ENCODE measurements around the gene SLAMF8. TPM values are rescaled to one million over a fixed set of nuclear protein-coding genes. Genes with fewer than 3 reads are reported as not detected.

Gene SLAMF8
- total and polyA plus RNA-seq, 2 of the 8 experiments (the other 6 are each of a cell fraction or from before 2014, with no cell fraction given), result not detected

DNA sequence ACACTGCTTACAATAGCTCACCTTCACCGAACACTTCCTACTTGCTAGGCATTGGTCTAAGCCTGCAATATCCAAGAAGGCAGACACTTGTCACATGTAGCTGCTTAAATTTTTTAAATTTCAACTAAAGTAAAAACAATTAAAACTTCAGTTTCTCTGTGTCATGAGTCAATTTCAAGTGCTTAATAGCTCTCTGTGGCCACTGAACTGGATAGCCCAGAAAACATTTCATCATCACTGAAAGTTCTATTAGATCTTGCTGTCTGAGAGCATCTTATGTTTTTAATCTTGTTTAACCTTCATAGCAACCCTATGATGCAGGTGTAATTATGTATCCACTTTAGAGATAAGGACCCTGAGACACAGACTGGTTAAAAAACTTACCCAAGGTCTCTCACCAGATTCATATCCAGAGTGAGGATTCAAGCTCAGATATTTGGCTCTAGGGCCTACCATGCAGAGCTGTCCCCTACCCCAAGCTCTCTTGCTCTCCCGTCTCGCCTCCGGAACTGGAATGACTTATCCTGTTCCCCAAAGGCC is 27.2 kb upstream of the SLAMF8 start:
- no peak overlapping the region for H3K4me3 ChIP-seq (ENCODE audit: extremely low read depth in 1 of 4, insufficient read depth in 2 of 4, low read depth in 3 of 4, low read length in 4 of 4)
- no peaks in the 10 kb centered on the region for H3K79me2 ChIP-seq (ENCODE audit: control insufficient read depth in 1 of 2, insufficient read depth in 2 of 2, low read length in 2 of 2)
- peak overlapping the region; percentile 70; the same call in 1 of the 2 replicates for H2AFZ ChIP-seq (ENCODE audit: low read length)
- no peaks in the 10 kb centered on the region for H3K79me1 ChIP-seq (ENCODE audit: low read depth, low read length)
- no peak overlapping the region for H2BK15ac ChIP-seq (ENCODE audit: low read length)
- no peak overlapping the region for H4K5ac ChIP-seq (ENCODE audit: insufficient read length, low read depth, low read length)
- no peaks in the 10 kb centered on the region for H3K27me3 ChIP-seq (replicated peaks in 1 of 4; ENCODE audit: control insufficient read depth in 3 of 4, extremely low read depth in 1 of 4, insufficient read depth in 3 of 4, low read length in 3 of 4)
- H4K20me1 ChIP-seq (replicated peaks in 1 of 2; ENCODE audit: control insufficient read depth in 1 of 2, insufficient read depth in 2 of 2, low read length in 2 of 2), result no peaks in the 10 kb centered on the region
- no peaks in the 10 kb centered on the region for H3K36me3 ChIP-seq (ENCODE audit: control insufficient read depth in 2 of 4, insufficient read depth in 4 of 4, low read length in 3 of 4)
- H3K9me3 ChIP-seq (ENCODE audit: insufficient read depth in 2 of 2, low read depth in 1 of 2, low read length in 1 of 2), result no peaks in the 10 kb centered on the region
- no peak overlapping the region for H2BK20ac ChIP-seq (ENCODE audit: low read length)
- no peak overlapping the region for H3K18ac ChIP-seq (ENCODE audit: extremely low read depth, low read length)
- H3K27ac ChIP-seq (ENCODE audit: low read depth, low read length), result no peak overlapping the region
- CTCF ChIA-PET (ENCODE audit: partially characterized antibody), result interaction anchor here (0.6 to 26.0 kb wide), 53 partner anchors 8 to 666 kb away, joined by 3 to 645 read pairs (median 6); partner anchors contain the start of genes DUSP23, SLAMF8 and VSIG8
- H2AK5ac ChIP-seq (ENCODE audit: low read depth, low read length), result no peak overlapping the region
- H2BK5ac ChIP-seq (ENCODE audit: low read depth, low read length), result no peak overlapping the region
- H3K4me1 ChIP-seq (replicated peaks in 1 of 4; ENCODE audit: control insufficient read depth in 3 of 4, insufficient read depth in 4 of 4, low read length in 3 of 4), result no peaks in the 10 kb centered on the region
- DNase-seq (ENCODE audit: low read depth in 1 of 2, low spot score in 2 of 2) (no peak), FAIRE-seq (no peak)
- WGBS, 2 experiments (ENCODE audit: extremely low coverage in 1 of 2, insufficient coverage in 1 of 2, insufficient read length in 1 of 2, insufficient replicate concordance in 2 of 2, low coverage in 1 of 2, low lambda C conversion rate in 2 of 2, missing lambda C conversion rate in 1 of 2), result 89% methylated on average over 4 of the region's 4 CpGs; no CpG with 5 or more reads in 1 of the 2 experiments
- no peak overlapping the region for H3K23ac ChIP-seq (ENCODE audit: insufficient read length)
- H3K56ac ChIP-seq (replicated peaks; ENCODE audit: insufficient read length, low read depth, low read length), result no peak overlapping the region
- no peak overlapping the region for H2BK12ac ChIP-seq (ENCODE audit: low read depth, low read length)
- H3K4ac ChIP-seq (replicated peaks; ENCODE audit: insufficient read length, low read depth, low read length), result no peak overlapping the region
- no peak overlapping the region for H4K8ac ChIP-seq (ENCODE audit: extremely low read depth, insufficient read depth, low read length)
- H2BK120ac ChIP-seq (replicated peaks; ENCODE audit: low read depth, low read length), result no peak overlapping the region
- POLR2A ChIA-PET (ENCODE audit: partially characterized antibody), result interaction anchor here (0.7 to 2.0 kb wide), 3 partner anchors 9 to 91 kb away, joined by 3 to 10 read pairs (median 3); no protein-coding TSS in a partner anchor
- H3K14ac ChIP-seq (ENCODE audit: insufficient read length), result no peak overlapping the region
- no peak overlapping the region for H4K91ac ChIP-seq (replicated peaks; ENCODE audit: insufficient read length, low read length)
- H3K23me2 ChIP-seq (ENCODE audit: low read depth, low read length), result no peaks in the 10 kb centered on the region
- no peak overlapping the region for H3K4me2 ChIP-seq (ENCODE audit: insufficient read depth in 1 of 2, low read depth in 2 of 2, low read length in 2 of 2)
- H3K9ac ChIP-seq (replicated peaks in 1 of 4; ENCODE audit: extremely low read depth in 1 of 4, low read depth in 3 of 4, low read length in 3 of 4), result no peak overlapping the region
- TF ChIP-seq KDM4A (IDR thresholded peaks at IDR 0.05; ENCODE audit: low read depth, low read length, severe bottlenecking) (no peak), ASH2L (IDR thresholded peaks at IDR 0.05; ENCODE audit: low read length) (no peak), BCL11A (IDR thresholded peaks at IDR 0.05; ENCODE audit: low read depth in 2 of 2, low read length in 2 of 2) (no peak), SUZ12 (IDR thresholded peaks at IDR 0.05; ENCODE audit: low read length) (no peak), HDAC2 (IDR thresholded peaks at IDR 0.05; ENCODE audit: borderline replicate concordance in 1 of 2, low read depth in 2 of 2, low read length in 2 of 2) (no peak), RNF2 (IDR thresholded peaks at IDR 0.05; ENCODE audit: borderline replicate concordance, low read depth, low read length, missing control alignments, poor library complexity, severe bottlenecking) (no peak), FOSL1 (IDR thresholded peaks at IDR 0.05; ENCODE audit: insufficient read depth, low read depth, low read length) (no peak), RBBP5 (IDR thresholded peaks at IDR 0.05; ENCODE audit: borderline replicate concordance, low read depth, low read length) (no peak), CEBPB (IDR thresholded peaks at IDR 0.05; ENCODE audit: low read depth, low read length) (no peak), CBX8 (IDR thresholded peaks at IDR 0.05; ENCODE audit: borderline replicate concordance, low read depth, low read length) (no peak), CTBP2 (IDR thresholded peaks at IDR 0.05; ENCODE audit: borderline replicate concordance, insufficient read depth, insufficient read length, low read length) (no peak)
- TF ChIP-seq, protein P1, sequence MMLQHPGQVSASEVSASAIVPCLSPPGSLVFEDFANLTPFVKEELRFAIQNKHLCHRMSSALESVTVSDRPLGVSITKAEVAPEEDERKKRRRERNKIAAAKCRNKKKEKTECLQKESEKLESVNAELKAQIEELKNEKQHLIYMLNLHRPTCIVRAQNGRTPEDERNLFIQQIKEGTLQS (IDR thresholded peaks at IDR 0.05; ENCODE audit: insufficient read depth, low read depth, low read length), result no peak
